GM19023 (cell line): ENCODE results near the gene SCAANT1.

Experiments used
- ATAC-seq: cut with Tn5 transposase; IDR thresholded peaks from one replicate; pipeline ENCODE4 v1.9.1; 2021; ENCODE audit warnings: mild to moderate bottlenecking, moderate library complexity; ENCODE audit not compliant: unreplicated experiment

Gene SCAANT1

DNA sequence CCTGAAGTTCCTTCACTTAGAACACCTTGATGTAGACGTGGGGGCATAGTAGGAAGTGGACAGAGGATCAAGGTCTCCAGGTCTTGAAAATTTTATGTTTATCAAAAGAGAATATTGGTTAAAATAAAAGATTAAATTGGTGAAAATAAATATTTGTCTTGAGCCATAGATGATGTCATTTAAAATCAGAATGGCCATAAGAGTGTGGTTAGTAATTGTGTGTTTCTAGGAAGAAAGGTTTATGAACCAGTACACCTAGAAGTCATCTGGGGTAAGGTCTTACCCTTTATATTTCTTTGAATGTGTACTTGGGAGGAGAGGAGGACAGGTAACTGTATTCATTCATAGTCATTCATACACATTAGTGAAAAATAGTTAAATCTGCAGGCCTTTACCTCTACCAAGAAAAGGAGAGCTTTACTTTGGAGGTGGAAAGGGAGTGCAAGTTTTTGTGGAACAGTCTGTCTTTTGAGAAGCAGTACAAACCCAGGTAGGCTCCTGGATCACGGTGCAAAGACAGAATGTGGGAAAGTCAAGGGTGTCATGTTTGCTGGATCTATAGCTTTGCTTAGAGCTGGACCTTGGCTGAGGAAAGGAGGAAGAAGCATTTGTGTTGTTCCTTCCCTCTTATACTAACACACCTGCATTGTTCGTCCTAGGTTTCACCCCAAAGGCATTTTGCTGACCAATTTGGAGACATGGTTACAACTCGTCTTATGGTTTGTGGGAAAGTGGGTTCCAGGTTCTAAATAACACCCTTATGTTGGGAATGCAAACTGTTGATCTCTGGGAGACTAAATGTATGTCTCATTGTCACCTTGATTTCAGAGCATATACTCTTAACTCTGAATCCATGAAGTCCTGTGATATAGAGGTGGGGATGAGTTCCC is 6.2 kb downstream of the SCAANT1 start:
- ATAC-seq, result no peak

- no peak for ATAC-seq
Measured at GRCh38 chr3:63900459-63900858, 11.7 kb downstream of the SCAANT1 start.

GRCh38 chr3:63900010-63900409 is 12.2 kb downstream of the SCAANT1 start:
- ATAC-seq, result no peak

- no peak for ATAC-seq
Measured at GRCh38 chr3:63896332-63897030, 15.7 kb downstream of the SCAANT1 start.

GRCh38 chr3:63895422-63896189 is 16.6 kb downstream of the SCAANT1 start:
- no peak for ATAC-seq

- no peak for ATAC-seq
Measured at GRCh38 chr3:63892773-63893352, 19.3 kb downstream of the SCAANT1 start.

GRCh38 chr3:63891518-63891917 is 20.7 kb downstream of the SCAANT1 start:
- no peak for ATAC-seq

DNA sequence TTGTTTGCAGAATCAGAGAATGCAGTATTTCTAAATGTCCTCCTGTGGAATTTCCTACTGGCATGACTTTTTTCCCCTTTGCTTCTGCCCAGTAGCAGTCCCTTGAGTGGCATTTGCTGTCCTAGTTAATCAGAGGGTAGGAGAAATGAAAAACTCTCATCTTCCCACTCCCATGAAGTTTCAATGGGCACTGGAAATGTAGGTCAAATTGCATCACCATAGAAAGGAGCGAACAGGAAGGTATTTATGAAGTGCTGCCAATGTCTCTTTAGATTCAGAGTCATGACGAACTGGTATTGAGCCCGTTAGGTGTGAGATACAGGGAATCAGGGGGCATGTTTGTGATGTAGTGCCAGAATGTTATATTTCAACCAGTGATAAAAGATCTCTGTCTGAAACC is 25.3 kb downstream of the SCAANT1 start:
- ATAC-seq, result no peak

GRCh38 chr3:63880653-63881052 is 31.5 kb downstream of the SCAANT1 start:
- no peak for ATAC-seq

GRCh38 chr3:63878394-63879060 is 33.7 kb downstream of the SCAANT1 start:
- no peak for ATAC-seq

GRCh38 chr3:63877737-63878393 is 34.3 kb downstream of the SCAANT1 start:
- ATAC-seq, result no peak

DNA sequence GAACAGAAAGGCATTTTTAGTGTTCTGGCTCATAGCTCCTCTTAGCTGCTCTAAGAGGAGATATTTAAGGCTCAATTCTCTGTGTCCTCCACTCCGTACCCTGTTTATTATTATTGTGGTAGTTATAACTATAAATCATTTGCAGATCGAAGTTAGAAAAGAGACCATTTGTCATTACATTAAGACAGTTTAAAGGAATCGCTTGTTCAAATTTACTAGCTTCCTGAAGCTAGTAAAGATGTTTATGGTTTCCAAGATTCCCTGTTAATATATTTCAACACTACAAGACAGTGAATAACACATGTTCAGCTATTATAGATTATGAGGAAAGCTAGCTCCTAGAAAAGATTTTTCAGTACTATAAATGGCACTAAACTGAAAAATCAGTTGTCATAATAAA is 35.9 kb downstream of the SCAANT1 start:
- ATAC-seq, result no peak

DNA sequence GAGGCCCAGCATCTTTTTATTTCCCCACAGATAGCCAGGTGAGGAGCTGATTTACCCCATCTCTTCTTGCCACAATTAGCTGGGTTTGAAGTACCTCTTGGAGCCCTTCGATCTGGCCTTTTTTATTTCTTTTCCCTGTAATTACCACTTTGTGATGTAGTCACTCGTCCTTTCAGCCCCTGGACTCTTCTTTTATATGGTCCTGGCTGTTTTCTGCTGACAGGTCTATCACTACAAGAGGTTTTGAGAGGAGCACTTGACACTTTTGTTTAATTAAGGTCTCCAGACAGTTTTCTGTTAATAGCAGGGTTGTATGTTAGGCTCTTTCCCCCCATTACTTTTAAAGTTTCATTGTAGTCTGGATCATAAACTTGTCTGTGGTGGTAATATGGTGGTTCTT is 36.7 kb downstream of the SCAANT1 start:
- ATAC-seq, result no peak

DNA sequence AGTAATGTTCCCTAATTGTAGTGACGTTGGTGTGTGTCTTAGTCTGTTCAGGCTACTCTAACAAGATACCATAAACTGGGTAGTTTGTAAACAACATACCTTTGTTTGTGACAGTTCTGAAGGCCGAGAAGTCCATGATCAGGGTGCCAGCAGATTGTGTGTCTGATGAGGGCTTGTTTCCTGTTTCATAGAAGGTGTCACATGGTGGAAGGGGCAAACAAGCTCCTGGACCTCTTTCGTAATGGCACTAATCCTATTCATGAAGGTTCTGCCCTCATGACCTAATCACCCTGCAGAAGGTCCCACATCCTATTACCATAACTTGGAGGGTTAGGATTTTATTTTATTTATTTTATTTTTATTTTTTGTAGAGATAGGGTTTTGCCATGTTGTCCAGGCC is 37.4 kb downstream of the SCAANT1 start:
- no peak for ATAC-seq

DNA sequence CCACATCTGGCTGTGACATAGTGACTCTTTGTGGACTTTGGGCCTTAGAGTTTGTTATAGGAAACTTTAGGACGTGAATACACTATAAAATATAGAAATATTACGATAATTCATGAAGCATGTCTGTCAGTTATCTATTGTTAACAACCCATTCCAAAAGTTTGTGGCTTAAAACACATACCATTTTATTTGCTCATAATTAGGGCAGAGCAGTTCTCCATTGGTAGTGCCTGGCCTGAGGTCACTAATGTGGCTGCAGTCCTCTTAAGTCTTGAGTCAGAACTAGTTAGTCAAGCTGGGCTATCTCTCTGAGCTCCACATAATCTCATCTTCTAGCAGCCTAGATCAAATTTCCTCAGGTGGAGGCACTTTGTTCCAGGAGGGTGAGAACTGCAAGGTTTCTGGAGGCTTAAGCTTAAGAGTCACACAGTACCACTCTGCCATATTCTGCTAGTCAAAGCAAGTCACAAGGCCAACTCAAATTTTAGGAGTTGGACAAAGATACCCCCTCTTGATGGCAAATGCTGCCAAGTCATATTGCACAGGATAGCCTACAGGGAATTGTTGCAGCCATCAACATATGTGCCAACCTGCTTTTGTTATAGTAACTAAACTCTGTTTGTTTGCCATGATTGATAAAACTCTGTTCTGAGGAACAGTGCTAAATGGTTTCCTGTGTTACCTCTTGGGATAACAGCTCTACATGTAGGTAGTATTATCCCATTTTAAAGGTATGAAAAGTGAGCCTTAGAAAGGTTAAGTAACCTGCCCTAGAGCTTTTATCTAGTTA is 39.9 kb downstream of the SCAANT1 start:
- no peak for ATAC-seq

GRCh38 chr3:63870615-63871005 is 41.6 kb downstream of the SCAANT1 start:
- no peak for ATAC-seq

DNA sequence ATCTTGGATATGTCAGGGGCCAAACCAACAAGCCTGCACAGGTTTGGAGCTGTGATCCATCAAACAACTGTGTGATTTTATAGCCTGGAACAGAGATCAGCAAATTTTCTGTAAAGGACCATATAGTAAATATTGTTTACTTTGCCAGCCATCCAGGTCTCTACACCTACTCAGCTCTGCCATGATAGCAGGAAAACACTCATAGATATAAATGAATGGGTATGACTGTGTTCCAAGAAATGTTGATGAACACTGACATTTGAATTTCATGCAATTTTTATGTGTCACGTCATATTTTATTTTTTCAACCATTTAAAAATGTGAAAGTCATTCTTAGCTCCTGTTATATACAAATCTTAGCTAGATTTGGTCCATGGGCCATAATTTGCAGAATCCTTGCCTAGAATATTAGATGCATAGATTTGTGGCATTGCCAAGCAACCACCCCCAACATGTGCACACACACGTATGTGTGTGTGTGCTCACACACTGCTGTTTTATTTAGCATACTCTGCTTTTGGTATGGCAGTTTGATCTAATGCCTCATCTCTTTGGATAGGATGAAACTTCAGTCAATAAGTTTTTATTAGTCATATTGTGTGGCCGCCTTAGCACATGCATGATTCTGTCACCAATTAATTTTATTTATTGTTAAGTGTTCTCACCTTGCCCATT is 42.1 kb downstream of the SCAANT1 start:
- no peak for ATAC-seq

DNA sequence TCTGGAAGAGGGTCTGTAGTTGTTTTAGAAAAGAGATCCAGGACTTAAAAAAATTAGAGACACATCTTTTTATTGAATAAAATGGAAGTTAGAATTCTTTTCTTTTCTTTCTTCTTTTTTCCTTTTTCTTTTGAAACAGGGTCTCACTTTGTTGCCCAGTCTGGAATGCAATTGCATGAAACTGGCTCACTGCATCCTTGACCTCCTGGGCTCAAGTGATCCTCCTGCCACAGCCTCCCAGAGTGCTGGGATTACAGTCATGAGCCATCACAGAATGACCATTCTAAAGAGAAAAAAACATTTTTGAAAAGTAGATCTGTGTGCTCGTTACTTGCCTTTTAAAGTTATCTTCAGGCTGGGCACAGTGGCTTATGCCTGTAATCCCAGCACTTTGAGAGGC is 45.0 kb downstream of the SCAANT1 start:
- ATAC-seq, result no peak

- ATAC-seq, result no peak
Measured at GRCh38 chr3:63864965-63865327, 47.2 kb downstream of the SCAANT1 start.
